Measurements from ENCODE around the gene HOXB1.

DNA sequence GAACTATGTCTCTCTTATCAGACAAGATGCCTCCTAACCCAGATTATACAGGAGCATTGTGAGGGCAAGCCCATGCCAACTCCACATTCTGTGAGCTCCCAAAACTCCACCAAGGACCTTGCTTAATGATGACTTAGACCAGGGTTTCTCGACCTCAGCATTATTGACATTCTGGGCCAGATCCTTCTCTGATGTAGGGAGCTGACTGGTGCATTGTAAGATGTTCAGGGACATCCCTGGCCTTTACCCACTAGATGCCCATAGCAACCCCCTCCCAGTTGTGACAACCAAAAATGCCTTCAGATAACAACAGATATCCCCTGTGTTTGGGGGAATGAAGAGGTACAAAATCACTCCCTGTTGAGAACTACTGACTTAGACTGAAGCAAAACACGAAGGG, 43.6 kb downstream of the HOXB1 start:
- TF ChIP-seq, protein P1, sequence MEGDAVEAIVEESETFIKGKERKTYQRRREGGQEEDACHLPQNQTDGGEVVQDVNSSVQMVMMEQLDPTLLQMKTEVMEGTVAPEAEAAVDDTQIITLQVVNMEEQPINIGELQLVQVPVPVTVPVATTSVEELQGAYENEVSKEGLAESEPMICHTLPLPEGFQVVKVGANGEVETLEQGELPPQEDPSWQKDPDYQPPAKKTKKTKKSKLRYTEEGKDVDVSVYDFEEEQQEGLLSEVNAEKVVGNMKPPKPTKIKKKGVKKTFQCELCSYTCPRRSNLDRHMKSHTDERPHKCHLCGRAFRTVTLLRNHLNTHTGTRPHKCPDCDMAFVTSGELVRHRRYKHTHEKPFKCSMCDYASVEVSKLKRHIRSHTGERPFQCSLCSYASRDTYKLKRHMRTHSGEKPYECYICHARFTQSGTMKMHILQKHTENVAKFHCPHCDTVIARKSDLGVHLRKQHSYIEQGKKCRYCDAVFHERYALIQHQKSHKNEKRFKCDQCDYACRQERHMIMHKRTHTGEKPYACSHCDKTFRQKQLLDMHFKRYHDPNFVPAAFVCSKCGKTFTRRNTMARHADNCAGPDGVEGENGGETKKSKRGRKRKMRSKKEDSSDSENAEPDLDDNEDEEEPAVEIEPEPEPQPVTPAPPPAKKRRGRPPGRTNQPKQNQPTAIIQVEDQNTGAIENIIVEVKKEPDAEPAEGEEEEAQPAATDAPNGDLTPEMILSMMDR (IDR thresholded peaks at IDR 0.05) = no peak
- no peak for TF ChIP-seq POLR2A (IDR thresholded peaks at IDR 0.05)
